NK-92 (cell line): Measurements from ENCODE around the gene ZNF75A.
A peak's percentile ranks its signal among the peaks of the same experiment; 100 is the strongest.
"Not testable (repeated sequence)": the region's sequence is repeated elsewhere in the genome, so short reads cannot be mapped to it uniquely, and the experiment has no call there.

ENCODE experiments used
- DNase-seq: peaks from one replicate; lab custom pipeline; 2025; ENCODE audit not compliant: unreplicated experiment; lab: John Stamatoyannopoulos, UW

The ZNF75A gene

GRCh38 chr16:3305109-3306068, at the start of gene ZNF75A, which contains the start of gene TIGD7:
ZNF75A (plus strand) TSS chr16:3305497; CDS start chr16:3308429, 2,932 bp downstream.
TIGD7 (minus strand) TSS chr16:3305430; CDS start chr16:3300614, 4,816 bp downstream.
- no peak for DNase-seq

- DNase-seq = no peak
Measured at GRCh38 chr16:3256146-3256865, 49.0 kb upstream of the ZNF75A start, which contains the start of gene MEFV. MEFV (minus strand) TSS chr16:3256633; CDS start chr16:3256587, 46 bp downstream.

GRCh38 chr16:3256866-3257465, 48.3 kb upstream of the ZNF75A start:
- no peak for DNase-seq

- DNase-seq = no peak
Measured at GRCh38 chr16:3259836-3260235, 45.5 kb upstream of the ZNF75A start.

- no peak for DNase-seq
Measured at GRCh38 chr16:3262517-3262916, 42.8 kb upstream of the ZNF75A start.

- DNase-seq = peak; percentile 92
Measured at GRCh38 chr16:3264137-3265036, 40.9 kb upstream of the ZNF75A start.

GRCh38 chr16:3266873-3267537, 38.3 kb upstream of the ZNF75A start:
- DNase-seq = no peak

GRCh38 chr16:3268294-3268693, 37.0 kb upstream of the ZNF75A start:
- no peak for DNase-seq

- DNase-seq = not testable (repeated sequence)
Measured at GRCh38 chr16:3270718-3271117, 34.6 kb upstream of the ZNF75A start.

GRCh38 chr16:3271281-3271680, 34.0 kb upstream of the ZNF75A start:
- DNase-seq = not testable (repeated sequence)

GRCh38 chr16:3274490-3274889, 30.8 kb upstream of the ZNF75A start:
- no peak for DNase-seq

GRCh38 chr16:3274947-3275346, 30.4 kb upstream of the ZNF75A start:
- DNase-seq = no peak

- no peak for DNase-seq
Measured at GRCh38 chr16:3276679-3277078, 28.6 kb upstream of the ZNF75A start.

- DNase-seq = no peak
Measured at GRCh38 chr16:3281222-3281820, 24.0 kb upstream of the ZNF75A start.

- no peak for DNase-seq
Measured at GRCh38 chr16:3282103-3282729, 23.1 kb upstream of the ZNF75A start.

GRCh38 chr16:3282730-3283542, 22.4 kb upstream of the ZNF75A start, which contains the start of gene ZNF263:
ZNF263 (plus strand) TSS chr16:3283491; CDS start chr16:3283819, 328 bp downstream.
- DNase-seq = peak; percentile 81

- no peak for DNase-seq
Measured at GRCh38 chr16:3283543-3284447, 21.5 kb upstream of the ZNF75A start.
